Measurements from ENCODE around the gene TNFRSF1B.
A peak's percentile ranks its signal among the peaks of the same experiment; 100 is the strongest.

The TNFRSF1B gene

DNA sequence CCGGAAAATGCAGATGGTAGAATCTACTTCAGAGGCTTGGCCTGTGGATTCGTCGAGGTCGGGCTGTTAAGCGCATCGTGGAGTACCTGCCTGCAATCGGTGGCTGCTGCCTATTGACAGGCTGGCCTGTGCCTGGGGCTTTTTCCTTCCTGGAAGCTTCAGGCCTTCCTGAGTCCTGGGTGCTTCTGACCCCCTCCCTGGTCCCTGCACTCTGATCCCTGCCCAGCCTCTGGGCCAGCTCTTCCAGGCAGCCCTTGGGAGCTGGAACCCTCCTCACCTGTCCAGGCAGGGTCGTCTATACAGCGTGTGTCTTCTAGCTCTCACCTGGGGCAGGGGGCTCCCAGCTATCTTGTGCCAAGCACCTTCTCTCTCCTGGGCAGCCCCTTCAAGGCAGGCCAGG is 40.0 kb upstream of the TNFRSF1B start:
- Mint-ChIP-seq H3K36me3 (ENCODE audit: low read depth) (no peaks in the 10 kb centered on the region), H3K4me3 (no peak overlapping the region)

GRCh38 chr1:12127206-12127810 is 39.5 kb upstream of the TNFRSF1B start:
- Mint-ChIP-seq H3K9me3 (no peaks in the 10 kb centered on the region), H3K36me3 (ENCODE audit: low read depth) (no peaks in the 10 kb centered on the region), H3K4me1 (peaks cover 31% of the 10 kb centered on the region), H3K27ac (no peak overlapping the region), H3K27me3 (ENCODE audit: low read depth, poor library complexity) (peaks cover 13% of the 10 kb centered on the region), H3K4me3 (no peak overlapping the region)
- TF ChIP-seq CTCF (IDR thresholded peaks at IDR 0.05): no peak
- DNase-seq: no peak

More for the DNA sequence above, 40.0 kb upstream of the TNFRSF1B start:
- no peak for DNase-seq
- Mint-ChIP-seq H3K27me3 (ENCODE audit: low read depth, poor library complexity) (peaks cover 13% of the 10 kb centered on the region), H3K4me1 (peaks cover 31% of the 10 kb centered on the region), H3K27ac (no peak overlapping the region), H3K9me3 (no peaks in the 10 kb centered on the region)
- TF ChIP-seq CTCF (IDR thresholded peaks at IDR 0.05): no peak

DNA sequence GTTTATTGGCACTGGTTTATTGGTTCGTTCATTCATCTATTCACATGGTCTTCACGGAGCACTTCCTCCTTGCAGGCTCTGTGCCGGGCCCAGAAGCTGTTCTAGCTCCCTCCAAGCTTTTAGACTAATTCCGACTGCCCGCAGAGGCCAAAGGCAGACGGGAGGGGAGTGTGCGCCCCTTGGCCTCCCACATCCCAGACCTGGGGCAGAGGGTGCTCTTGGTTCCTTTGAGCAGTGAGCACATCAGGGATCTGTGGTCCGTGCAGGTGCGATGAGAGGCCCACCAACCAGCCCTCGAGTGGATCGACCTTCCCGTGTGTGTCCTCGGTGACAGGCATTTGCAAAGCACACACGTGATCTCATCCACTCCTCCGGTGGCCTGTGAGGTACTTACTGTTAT is 38.7 kb upstream of the TNFRSF1B start:
- Mint-ChIP-seq H3K9me3 (no peaks in the 10 kb centered on the region), H3K4me1 (peaks cover 31% of the 10 kb centered on the region), H3K36me3 (ENCODE audit: low read depth) (no peaks in the 10 kb centered on the region), H3K27me3 (ENCODE audit: low read depth, poor library complexity) (peaks cover 8% of the 10 kb centered on the region), H3K4me3 (no peak overlapping the region), H3K27ac (no peak overlapping the region)
- no peak for DNase-seq
- TF ChIP-seq CTCF (IDR thresholded peaks at IDR 0.05): no peak

GRCh38 chr1:12129624-12130023 is 37.2 kb upstream of the TNFRSF1B start:
- no peaks in the 10 kb centered on the region for H3K36me3 Mint-ChIP-seq (ENCODE audit: low read depth)
- H3K4me1 Mint-ChIP-seq: peaks cover 36% of the 10 kb centered on the region
- no peak for TF ChIP-seq CTCF (IDR thresholded peaks at IDR 0.05)
- H3K27ac Mint-ChIP-seq: no peak overlapping the region
- H3K27me3 Mint-ChIP-seq (ENCODE audit: low read depth, poor library complexity): peaks cover 8% of the 10 kb centered on the region
- no peaks in the 10 kb centered on the region for H3K9me3 Mint-ChIP-seq
- no peak overlapping the region for H3K4me3 Mint-ChIP-seq
- DNase-seq: no peak

DNA sequence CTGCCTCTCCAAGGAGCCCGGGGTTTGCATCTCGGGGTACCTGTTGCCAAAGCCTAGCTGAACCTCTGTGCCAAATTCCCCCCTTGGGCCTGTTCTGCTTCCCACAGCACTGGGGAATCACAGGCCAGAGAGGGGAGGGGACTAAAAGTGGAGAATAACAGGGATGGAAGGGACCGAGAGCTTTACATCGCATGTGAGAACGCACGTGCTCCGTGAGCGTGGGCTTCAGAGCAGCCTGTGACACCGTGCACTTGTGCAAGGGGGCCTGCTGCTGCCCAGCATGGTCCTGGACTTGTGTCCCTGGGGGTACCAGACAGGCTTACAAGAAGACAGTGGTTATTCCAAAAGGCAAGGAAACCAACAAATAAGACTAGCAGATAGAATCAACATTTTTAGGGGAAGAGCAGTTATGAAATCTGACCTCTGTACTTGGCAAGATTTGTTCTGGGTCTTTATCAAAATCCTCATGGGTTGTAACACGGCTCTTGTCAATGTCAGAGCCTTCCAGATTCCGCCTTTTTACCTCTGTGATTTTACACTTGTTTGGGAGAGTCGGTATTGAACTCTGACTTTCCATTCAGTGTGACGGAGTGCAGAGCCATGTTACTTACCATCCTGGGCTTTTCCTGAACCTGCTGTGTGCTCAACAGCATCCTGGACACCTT is 36.2 kb upstream of the TNFRSF1B start:
- Mint-ChIP-seq H3K4me3 (no peak overlapping the region), H3K9me3 (no peaks in the 10 kb centered on the region), H3K36me3 (ENCODE audit: low read depth) (no peaks in the 10 kb centered on the region), H3K27me3 (ENCODE audit: low read depth, poor library complexity) (peaks cover 5% of the 10 kb centered on the region), H3K4me1 (peaks cover 30% of the 10 kb centered on the region), H3K27ac (peak overlapping the region; percentile 91)
- no peak for TF ChIP-seq CTCF (IDR thresholded peaks at IDR 0.05)
- no peak for DNase-seq

DNA sequence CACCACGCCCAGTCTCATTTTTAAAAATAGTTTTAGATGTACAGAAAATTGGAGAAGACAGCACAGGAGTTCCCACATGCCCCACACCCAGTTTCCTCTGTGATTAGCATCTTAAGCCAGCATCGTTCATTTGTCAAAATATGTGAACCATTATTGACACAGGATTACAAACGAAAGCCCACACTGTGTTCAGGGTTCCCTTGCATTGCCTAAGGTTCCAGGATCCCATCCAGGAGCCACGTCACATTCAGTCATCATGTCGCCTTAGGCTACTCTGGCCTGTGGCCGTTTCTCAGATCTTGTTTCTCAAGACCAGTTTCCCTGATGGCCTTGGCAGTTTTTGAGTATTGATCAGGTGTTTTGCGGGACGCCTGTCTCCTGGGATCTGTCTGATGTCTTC is 34.7 kb upstream of the TNFRSF1B start:
- H3K36me3 Mint-ChIP-seq (ENCODE audit: low read depth): no peaks in the 10 kb centered on the region
- peaks cover 32% of the 10 kb centered on the region for H3K4me1 Mint-ChIP-seq
- no peak for TF ChIP-seq CTCF (IDR thresholded peaks at IDR 0.05)
- no peak overlapping the region for H3K27ac Mint-ChIP-seq
- no peak for DNase-seq
- H3K27me3 Mint-ChIP-seq (ENCODE audit: low read depth, poor library complexity): no peaks in the 10 kb centered on the region
- H3K4me3 Mint-ChIP-seq: no peak overlapping the region
- H3K9me3 Mint-ChIP-seq: no peaks in the 10 kb centered on the region
